ENCODE measurements around the gene UGT1A9.

The UGT1A9 gene

DNA sequence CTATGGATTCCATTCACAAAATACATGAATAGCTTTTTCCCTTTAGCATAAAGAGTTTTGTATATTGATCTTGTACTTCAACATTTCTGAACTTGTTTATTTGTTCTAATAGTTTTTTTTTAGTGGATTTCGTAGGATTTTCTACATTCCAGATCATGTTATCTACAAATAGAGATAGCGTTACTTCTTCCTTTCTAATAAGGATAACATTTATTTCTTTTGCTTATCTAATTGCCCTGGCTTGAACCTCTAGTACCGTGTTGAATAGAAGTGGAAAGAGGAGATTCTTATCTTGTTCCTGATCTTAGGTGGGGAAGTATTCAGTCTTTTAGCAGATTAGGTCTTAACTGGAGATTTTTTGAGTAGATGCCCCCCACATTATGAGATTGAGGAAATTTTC, 30.5 kb downstream of the UGT1A9 start:
- no peak overlapping the region for H4K12ac ChIP-seq (ENCODE audit: low read depth, low read length)
- no peak overlapping the region for H3K9ac ChIP-seq (ENCODE audit: low read length)
- no peak for DNase-seq
- no peaks in the 10 kb centered on the region for H3K36me3 ChIP-seq (ENCODE audit: control insufficient read depth in 1 of 2, insufficient read depth in 2 of 2, low read length in 2 of 2)
- peaks cover 2% of the 10 kb centered on the region in 2 experiments for H3K4me1 ChIP-seq (ENCODE audit: control insufficient read depth in 1 of 2, insufficient read depth in 2 of 2, low read length in 2 of 2)
- H2AK5ac ChIP-seq (ENCODE audit: low read length), result no peak overlapping the region
- H3K14ac ChIP-seq (ENCODE audit: low read length), result no peak overlapping the region
- no CpG with 5 or more reads among the region's 3 CpGs for WGBS (ENCODE audit: extremely low coverage, insufficient coverage, insufficient read length)
- H3K79me1 ChIP-seq (ENCODE audit: low read length), result peaks cover 4% of the 10 kb centered on the region
- no peak overlapping the region for H4K8ac ChIP-seq (ENCODE audit: low read depth, low read length)
- H3K27ac ChIP-seq (ENCODE audit: low read depth, low read length), result no peak overlapping the region
- no peak overlapping the region for H3K18ac ChIP-seq (ENCODE audit: low read length)
- H3K4me2 ChIP-seq (ENCODE audit: low read length), result no peak overlapping the region
- H2BK5ac ChIP-seq (ENCODE audit: low read depth, low read length, poor library complexity), result no peak overlapping the region
- H3K79me2 ChIP-seq (ENCODE audit: control insufficient read depth, insufficient read depth, low read length, poor library complexity), result peaks cover 1% of the 10 kb centered on the region
- no peak overlapping the region for H3K4me3 ChIP-seq (ENCODE audit: low read depth, low read length)
- H2BK12ac ChIP-seq (ENCODE audit: low read length), result no peak overlapping the region
- H3K27me3 ChIP-seq (ENCODE audit: insufficient read depth, low read length), result no peaks in the 10 kb centered on the region
- no peak overlapping the region for H4K91ac ChIP-seq (ENCODE audit: low read depth, low read length)
- no peak overlapping the region for H3K23ac ChIP-seq (ENCODE audit: low read length)
- no peak overlapping the region for H3K4ac ChIP-seq (ENCODE audit: low read depth, low read length)
- no peak overlapping the region for H2BK120ac ChIP-seq (ENCODE audit: insufficient read depth, low read length, poor library complexity)
- no peak overlapping the region for H2AFZ ChIP-seq (ENCODE audit: insufficient read depth, low read length, poor library complexity)
- no peaks in the 10 kb centered on the region for H3K9me3 ChIP-seq (ENCODE audit: insufficient read depth, low read depth, low read length)

DNA sequence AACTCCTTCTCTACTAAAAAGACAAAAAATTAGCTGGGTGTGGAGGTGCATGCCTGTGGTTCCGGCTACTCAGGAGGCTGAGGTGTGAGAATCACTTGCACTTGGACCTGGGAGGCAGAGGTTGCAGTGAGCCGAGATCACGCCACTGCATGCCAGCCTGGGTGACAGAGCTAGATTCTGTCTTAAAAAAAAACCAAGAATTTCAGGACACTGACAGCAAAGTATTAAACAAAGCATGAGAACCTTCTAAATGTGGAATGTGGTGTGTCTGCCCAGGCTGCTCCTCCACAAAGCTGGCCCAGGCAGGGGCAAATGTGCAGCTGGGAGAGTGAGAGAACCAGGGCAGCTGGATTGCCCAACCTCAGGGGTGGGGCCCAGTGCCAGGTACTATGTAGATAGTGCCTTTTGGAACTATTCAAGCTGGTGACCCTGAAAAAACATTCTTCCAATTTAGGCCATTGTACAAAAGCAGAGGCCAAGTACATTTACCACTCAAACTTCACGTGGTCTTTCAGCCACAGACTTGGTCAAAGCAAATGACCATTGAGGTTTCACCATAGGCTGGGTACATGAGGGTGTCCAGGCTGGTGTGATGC, 34.3 kb downstream of the UGT1A9 start:
- Histone ChIP-seq H2BK12ac (ENCODE audit: low read length) (no peak overlapping the region), H2AFZ (ENCODE audit: insufficient read depth, low read length, poor library complexity) (no peak overlapping the region), H3K27ac (ENCODE audit: low read depth, low read length) (no peak overlapping the region), H2BK5ac (ENCODE audit: low read depth, low read length, poor library complexity) (no peak overlapping the region), H3K4me2 (ENCODE audit: low read length) (no peak overlapping the region), H4K12ac (ENCODE audit: low read depth, low read length) (no peak overlapping the region), H3K79me2 (ENCODE audit: control insufficient read depth, insufficient read depth, low read length, poor library complexity) (no peaks in the 10 kb centered on the region), H3K4ac (ENCODE audit: low read depth, low read length) (no peak overlapping the region), H3K9me3 (ENCODE audit: insufficient read depth, low read depth, low read length) (no peaks in the 10 kb centered on the region), H2BK120ac (ENCODE audit: insufficient read depth, low read length, poor library complexity) (no peak overlapping the region), H3K14ac (ENCODE audit: low read length) (no peak overlapping the region), H4K8ac (ENCODE audit: low read depth, low read length) (no peak overlapping the region), H4K91ac (ENCODE audit: low read depth, low read length) (no peak overlapping the region), H2AK5ac (ENCODE audit: low read length) (no peak overlapping the region), H3K18ac (ENCODE audit: low read length) (no peak overlapping the region), H3K79me1 (ENCODE audit: low read length) (no peaks in the 10 kb centered on the region), H3K4me1 (ENCODE audit: control insufficient read depth in 1 of 2, insufficient read depth in 2 of 2, low read length in 2 of 2) (peaks cover 0 to 2% of the 10 kb centered on the region in 2 experiments), H3K36me3 (ENCODE audit: control insufficient read depth in 1 of 2, insufficient read depth in 2 of 2, low read length in 2 of 2) (no peaks in the 10 kb centered on the region), H3K4me3 (ENCODE audit: low read depth, low read length) (no peak overlapping the region), H3K27me3 (ENCODE audit: insufficient read depth, low read length) (no peaks in the 10 kb centered on the region), H3K9ac (ENCODE audit: low read length) (no peak overlapping the region), H3K23ac (ENCODE audit: low read length) (no peak overlapping the region)
- DNase-seq, result peak in 1 of 2 donors; percentile 62
- WGBS (ENCODE audit: extremely low coverage, insufficient coverage, insufficient read length), result no CpG with 5 or more reads among the region's 4 CpGs

DNA sequence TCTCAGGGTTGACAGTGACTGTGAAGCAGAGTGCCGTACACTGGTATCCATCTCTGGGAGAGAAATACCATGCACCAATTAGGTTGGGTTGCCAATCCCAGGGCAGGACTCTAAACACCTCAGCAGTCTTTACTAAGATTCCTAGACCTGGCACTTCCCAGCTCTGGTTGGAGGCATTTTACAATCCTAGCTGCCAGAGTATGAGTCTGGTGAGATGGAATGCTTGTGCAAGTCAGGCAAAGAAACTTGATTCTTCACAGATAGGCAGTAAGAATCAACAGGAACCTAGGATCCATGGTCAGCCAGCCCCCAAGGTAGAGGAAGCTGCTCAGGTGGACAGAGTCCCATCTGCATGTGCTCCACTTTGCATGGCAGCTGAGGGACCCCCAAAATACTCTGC, 35.0 kb downstream of the UGT1A9 start:
- H3K36me3 ChIP-seq (ENCODE audit: control insufficient read depth in 1 of 2, insufficient read depth in 2 of 2, low read length in 2 of 2), result no peaks in the 10 kb centered on the region
- H3K18ac ChIP-seq (ENCODE audit: low read length), result no peak overlapping the region
- no peak overlapping the region for H4K12ac ChIP-seq (ENCODE audit: low read depth, low read length)
- no CpG with 5 or more reads among the region's 1 CpG for WGBS (ENCODE audit: extremely low coverage, insufficient coverage, insufficient read length)
- no peak overlapping the region for H4K91ac ChIP-seq (ENCODE audit: low read depth, low read length)
- H3K14ac ChIP-seq (ENCODE audit: low read length), result no peak overlapping the region
- H3K23ac ChIP-seq (ENCODE audit: low read length), result no peak overlapping the region
- H3K79me1 ChIP-seq (ENCODE audit: low read length), result no peaks in the 10 kb centered on the region
- H2BK5ac ChIP-seq (ENCODE audit: low read depth, low read length, poor library complexity), result no peak overlapping the region
- no peak overlapping the region for H4K8ac ChIP-seq (ENCODE audit: low read depth, low read length)
- peaks cover 0 to 2% of the 10 kb centered on the region in 2 experiments for H3K4me1 ChIP-seq (ENCODE audit: control insufficient read depth in 1 of 2, insufficient read depth in 2 of 2, low read length in 2 of 2)
- H3K9me3 ChIP-seq (ENCODE audit: insufficient read depth, low read depth, low read length), result no peaks in the 10 kb centered on the region
- H2AK5ac ChIP-seq (ENCODE audit: low read length), result no peak overlapping the region
- DNase-seq, result peak; percentile 32 to 67
- no peak overlapping the region for H3K4ac ChIP-seq (ENCODE audit: low read depth, low read length)
- no peak overlapping the region for H3K9ac ChIP-seq (ENCODE audit: low read length)
- H2AFZ ChIP-seq (ENCODE audit: insufficient read depth, low read length, poor library complexity), result no peak overlapping the region
- H3K27me3 ChIP-seq (ENCODE audit: insufficient read depth, low read length), result no peaks in the 10 kb centered on the region
- H3K27ac ChIP-seq (ENCODE audit: low read depth, low read length), result no peak overlapping the region
- H3K4me2 ChIP-seq (ENCODE audit: low read length), result no peak overlapping the region
- H3K79me2 ChIP-seq (ENCODE audit: control insufficient read depth, insufficient read depth, low read length, poor library complexity), result no peaks in the 10 kb centered on the region
- H2BK12ac ChIP-seq (ENCODE audit: low read length), result no peak overlapping the region
- H3K4me3 ChIP-seq (ENCODE audit: low read depth, low read length), result no peak overlapping the region
- no peak overlapping the region for H2BK120ac ChIP-seq (ENCODE audit: insufficient read depth, low read length, poor library complexity)

DNA sequence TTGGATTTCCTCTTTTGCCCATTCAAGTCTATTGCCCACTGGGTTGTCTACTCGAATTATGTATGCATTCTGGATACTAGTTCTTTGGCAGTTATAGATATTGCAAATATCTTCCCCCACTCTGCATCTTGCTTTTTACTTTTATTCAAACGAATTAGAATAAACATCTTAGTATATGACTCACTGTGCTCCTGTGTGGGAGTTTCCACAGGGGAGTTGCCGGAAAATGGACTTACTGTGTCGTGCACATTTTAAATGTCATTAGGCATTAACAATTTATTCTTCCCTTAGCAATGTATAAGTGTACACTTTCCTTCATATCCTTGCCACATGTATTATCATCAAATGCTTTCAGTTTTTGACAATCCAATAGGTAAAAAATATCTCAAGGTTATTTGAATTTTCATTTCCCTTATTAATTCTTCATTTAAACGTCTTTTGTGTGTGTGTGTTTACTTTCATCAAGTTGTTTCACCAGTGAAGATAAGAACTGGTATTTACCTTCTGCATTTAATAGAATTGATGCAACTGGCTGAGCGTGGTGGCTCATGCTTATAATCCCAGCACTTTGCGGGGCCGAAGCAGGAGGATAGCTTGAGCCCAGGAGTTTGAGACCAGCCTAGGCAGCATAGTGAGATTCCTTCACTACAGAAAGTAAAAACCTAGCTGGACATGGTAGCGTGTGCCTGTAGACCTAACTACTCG, 36.4 kb downstream of the UGT1A9 start:
- H3K9ac ChIP-seq (ENCODE audit: low read length), result no peak overlapping the region
- no peak overlapping the region for H4K8ac ChIP-seq (ENCODE audit: low read depth, low read length)
- no peaks in the 10 kb centered on the region for H3K36me3 ChIP-seq (ENCODE audit: control insufficient read depth in 1 of 2, insufficient read depth in 2 of 2, low read length in 2 of 2)
- peaks cover 0 to 2% of the 10 kb centered on the region in 2 experiments for H3K4me1 ChIP-seq (ENCODE audit: control insufficient read depth in 1 of 2, insufficient read depth in 2 of 2, low read length in 2 of 2)
- H3K18ac ChIP-seq (ENCODE audit: low read length), result no peak overlapping the region
- H3K27me3 ChIP-seq (ENCODE audit: insufficient read depth, low read length), result no peaks in the 10 kb centered on the region
- H3K79me1 ChIP-seq (ENCODE audit: low read length), result no peaks in the 10 kb centered on the region
- no CpG with 5 or more reads among the region's 10 CpGs for WGBS (ENCODE audit: extremely low coverage, insufficient coverage, insufficient read length)
- H3K4me3 ChIP-seq (ENCODE audit: low read depth, low read length), result no peak overlapping the region
- no peaks in the 10 kb centered on the region for H3K79me2 ChIP-seq (ENCODE audit: control insufficient read depth, insufficient read depth, low read length, poor library complexity)
- no peak overlapping the region for H2AK5ac ChIP-seq (ENCODE audit: low read length)
- H2BK120ac ChIP-seq (ENCODE audit: insufficient read depth, low read length, poor library complexity), result no peak overlapping the region
- no peak overlapping the region for H3K4me2 ChIP-seq (ENCODE audit: low read length)
- H3K27ac ChIP-seq (ENCODE audit: low read depth, low read length), result no peak overlapping the region
- H3K23ac ChIP-seq (ENCODE audit: low read length), result no peak overlapping the region
- no peaks in the 10 kb centered on the region for H3K9me3 ChIP-seq (ENCODE audit: insufficient read depth, low read depth, low read length)
- H3K4ac ChIP-seq (ENCODE audit: low read depth, low read length), result no peak overlapping the region
- no peak overlapping the region for H2BK5ac ChIP-seq (ENCODE audit: low read depth, low read length, poor library complexity)
- no peak for DNase-seq
- no peak overlapping the region for H2AFZ ChIP-seq (ENCODE audit: insufficient read depth, low read length, poor library complexity)
- H2BK12ac ChIP-seq (ENCODE audit: low read length), result no peak overlapping the region
- no peak overlapping the region for H4K91ac ChIP-seq (ENCODE audit: low read depth, low read length)
- H3K14ac ChIP-seq (ENCODE audit: low read length), result no peak overlapping the region
- H4K12ac ChIP-seq (ENCODE audit: low read depth, low read length), result no peak overlapping the region
